ENCODE measurements around the gene MAP3K2.

GRCh38 chr2:127255146-127255545, 132.6 kb downstream of the MAP3K2 start:
- TF ChIP-seq CTCF (conservative IDR thresholded peaks at IDR 0.05) (no peak), ZFX (IDR thresholded peaks at IDR 0.05) (no peak)
